GM18526 (cell line): ENCODE measurements around the gene GSTCD.
A peak's percentile ranks its signal among the peaks of the same experiment; 100 is the strongest.

Source experiments
- POLR2A ChIP-seq: IDR thresholded peaks from 3 replicates; pipeline ENCODE4 v1.6.1; 2011; ENCODE audit not compliant: insufficient read length; ENCODE audit errors: extremely low read depth

The GSTCD gene, protein sequence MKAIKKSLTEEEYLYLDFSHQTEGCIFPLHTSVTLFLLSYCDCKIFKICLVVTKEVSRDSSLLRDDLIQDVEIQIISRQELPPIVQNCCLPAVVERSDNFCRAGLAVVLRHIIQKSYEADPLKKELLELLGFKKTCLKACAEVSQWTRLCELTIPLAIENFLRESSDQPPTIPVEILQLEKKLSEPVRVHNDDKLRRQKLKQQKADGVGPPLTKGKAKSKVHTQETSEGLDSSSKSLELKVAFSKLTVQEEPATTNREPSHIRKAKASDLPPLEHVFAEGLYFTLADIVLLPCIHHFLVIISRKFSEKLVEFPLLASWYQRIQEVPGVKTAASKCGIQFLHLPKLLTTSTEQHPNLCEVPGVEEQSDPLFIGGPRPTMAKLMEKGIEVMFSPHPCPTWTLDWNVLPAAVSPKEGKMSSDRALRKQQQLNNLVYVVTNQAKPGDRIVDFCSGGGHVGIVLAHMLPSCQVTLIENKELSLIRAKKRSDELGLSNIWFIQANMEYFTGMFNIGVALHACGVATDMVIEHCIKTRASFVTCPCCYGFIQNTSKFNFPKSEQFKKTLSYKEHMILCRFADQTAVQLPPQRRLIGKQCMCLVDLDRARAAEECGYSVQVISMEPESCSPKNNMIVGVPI

DNA sequence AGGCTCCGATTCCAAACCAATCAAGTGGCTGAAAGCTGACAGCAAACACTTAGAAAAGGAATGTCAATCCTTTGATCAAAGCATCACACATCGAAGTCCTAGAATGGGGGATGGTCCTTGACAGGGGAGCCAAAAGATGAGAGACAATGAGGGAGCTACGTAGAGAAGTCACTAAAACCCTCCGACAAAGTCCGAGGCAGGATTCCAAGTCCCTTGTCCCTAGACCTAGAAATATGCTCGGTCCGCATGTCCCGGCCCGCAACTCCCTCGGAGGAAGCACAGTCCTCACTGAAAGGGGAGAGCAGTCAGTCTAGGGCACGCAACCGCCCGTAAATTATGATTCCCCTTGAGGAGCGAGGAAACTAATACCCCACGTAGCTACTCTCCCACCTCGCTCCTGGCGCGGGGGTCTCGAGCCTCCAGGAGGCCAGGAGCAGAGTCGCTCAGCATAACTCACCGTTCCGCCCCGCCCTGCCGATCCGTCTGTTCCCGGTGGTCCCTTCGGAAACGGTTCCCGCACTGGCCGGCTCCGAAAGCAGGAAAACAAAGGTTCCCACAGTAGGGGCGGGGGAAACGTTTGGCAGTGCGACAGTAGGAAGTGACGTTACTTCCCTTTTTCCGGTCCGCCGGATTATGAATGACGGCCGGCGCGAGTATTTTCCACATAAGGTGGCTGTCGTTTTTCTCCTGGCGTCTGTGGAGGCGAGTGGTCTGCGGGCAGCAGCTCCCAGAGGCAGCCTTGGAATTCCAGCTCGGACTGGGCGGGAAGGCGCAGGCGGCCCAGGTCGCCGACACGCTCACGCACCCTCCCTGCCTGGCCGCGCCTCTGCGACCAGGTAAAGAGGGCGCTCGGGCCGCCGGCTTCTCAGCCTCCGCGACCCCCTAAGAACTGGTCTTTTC, at the start of gene GSTCD, which contains the start of gene INTS12:
TSS of gene GSTCD (plus strand) at position 604 of the 900 bp plus-strand sequence. CDS start 8,830 bp downstream, outside the sequence.
TSS of gene INTS12 (minus strand) at position 509 of the 900 bp plus-strand sequence. CDS start 8,684 bp downstream, outside the sequence.
- TF ChIP-seq POLR2A = peak; percentile 87

DNA sequence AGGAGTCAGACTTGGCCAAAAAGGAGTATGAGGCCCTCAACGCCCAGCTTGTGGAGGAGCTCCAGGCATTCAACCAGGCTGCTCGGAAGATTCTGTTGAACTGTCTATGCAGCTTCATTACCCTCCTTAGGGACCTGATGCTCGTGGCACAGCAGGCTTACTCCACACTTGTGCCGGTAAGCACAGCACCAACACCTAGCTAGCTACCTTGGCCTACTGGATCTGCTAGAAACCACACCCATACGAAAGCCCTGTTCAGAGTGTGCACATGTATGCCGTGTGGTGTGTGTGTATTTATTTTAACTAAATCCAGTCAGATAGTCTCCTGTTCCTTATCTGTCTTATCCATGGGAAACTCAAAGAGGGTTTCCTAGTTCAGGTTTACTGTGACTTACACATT, 49.4 kb upstream of the GSTCD start:
- TF ChIP-seq POLR2A = no peak

DNA sequence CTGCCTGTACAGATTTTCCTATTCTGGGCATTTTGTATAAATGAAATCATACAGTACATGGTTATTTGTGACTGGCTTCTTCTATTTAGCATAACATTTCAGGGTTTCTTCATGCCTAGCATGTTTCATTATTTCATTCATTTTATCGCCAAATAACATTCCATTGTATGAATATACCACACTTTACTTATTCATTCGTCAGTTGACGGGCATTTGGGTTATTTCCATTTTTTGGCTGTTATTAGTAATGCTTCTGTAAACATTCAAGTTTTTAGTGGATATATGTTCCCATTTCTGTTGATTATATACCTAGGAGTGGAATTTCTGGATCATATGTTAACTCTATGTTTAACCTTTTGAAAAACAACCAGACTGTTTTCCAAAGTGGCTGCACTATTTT, 47.6 kb upstream of the GSTCD start:
- no peak for TF ChIP-seq POLR2A

DNA sequence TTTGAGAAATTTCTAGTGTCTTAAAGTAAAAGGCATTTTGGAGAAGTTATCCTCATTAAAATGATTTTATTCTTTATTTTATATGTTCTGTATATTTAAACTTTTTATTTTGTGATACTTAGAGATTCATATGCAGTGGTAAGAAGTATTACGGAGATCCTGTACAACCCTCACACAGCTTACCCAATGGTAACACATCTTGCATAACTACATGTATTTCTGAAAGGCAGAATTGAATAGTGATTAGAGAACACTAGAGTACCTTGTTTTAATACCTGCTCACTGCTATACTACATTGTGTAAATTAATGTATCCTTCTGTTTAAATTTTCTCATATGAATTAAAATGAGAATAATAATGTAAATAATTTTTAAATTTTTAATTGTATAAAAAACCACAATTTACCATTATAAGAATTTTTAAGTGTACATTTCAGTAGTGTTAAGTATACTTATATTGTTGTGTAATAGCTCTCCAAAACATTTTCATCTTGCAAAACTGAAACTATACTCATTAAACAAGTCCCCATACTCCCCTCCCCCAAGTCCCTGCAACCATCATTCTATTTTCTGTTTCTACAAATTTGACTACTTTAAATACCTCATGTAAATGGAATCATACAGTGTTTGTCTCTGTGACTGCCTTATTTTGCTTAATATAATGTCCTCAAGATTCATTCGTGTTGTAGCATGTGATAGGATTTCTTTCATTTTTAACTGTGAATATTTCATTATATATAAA, 45.5 kb upstream of the GSTCD start:
- no peak for TF ChIP-seq POLR2A

DNA sequence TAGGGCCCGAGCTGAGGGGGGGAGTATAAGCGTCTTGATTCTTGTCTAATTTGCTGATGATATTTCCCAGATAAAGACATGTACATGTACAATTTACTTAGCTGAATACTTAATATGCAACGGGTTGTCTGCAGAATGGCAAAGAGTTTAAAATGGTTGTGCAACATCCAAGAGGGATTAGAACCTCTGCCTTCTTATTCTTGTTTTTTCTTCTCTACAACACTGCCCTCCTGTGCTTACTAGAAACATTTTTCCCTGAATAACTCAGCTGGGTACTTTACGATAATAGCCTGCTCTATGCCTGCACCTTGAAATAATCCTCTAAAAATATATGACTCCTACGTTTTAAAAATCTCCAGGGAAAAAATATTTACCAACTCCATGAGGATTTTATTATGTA, 41.9 kb upstream of the GSTCD start:
- TF ChIP-seq POLR2A = no peak

DNA sequence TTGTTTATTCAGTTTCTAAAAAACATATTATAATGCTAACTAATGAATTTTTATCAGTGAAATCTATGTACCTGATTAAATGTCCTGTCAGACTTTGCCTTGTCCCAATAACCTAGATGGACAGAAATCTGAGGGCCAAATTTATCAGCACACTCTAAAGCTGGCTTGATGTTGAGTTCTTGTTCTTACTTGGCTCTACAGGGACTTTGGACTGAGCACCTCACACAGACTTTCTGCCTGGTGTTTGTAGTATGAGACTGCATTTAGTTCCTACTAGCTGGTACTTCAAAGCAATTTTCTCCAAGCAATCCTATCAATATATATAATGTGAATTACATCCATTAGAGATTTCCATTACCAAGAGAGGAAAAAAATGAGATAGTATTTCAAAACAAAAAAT, 37.9 kb upstream of the GSTCD start:
- no peak for TF ChIP-seq POLR2A

DNA sequence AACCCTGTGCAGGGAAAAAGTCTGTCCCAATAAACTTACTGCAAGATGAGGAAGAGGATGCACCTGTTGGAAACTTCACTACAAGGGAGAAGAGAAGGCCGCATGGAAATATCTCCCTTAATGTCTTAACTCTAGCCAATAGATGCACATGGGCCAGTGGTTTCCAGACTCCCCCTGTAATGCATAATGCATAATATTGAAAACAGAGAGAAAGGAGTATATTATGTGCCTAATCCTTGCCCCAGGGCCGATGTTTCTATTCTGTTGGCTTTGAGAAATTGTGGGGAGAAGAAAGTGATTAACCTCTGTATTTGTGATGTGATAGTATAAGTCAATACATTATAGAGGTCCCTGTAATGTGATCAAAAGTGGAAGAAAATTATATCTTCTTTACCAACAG, 37.3 kb upstream of the GSTCD start:
- TF ChIP-seq POLR2A = no peak

DNA sequence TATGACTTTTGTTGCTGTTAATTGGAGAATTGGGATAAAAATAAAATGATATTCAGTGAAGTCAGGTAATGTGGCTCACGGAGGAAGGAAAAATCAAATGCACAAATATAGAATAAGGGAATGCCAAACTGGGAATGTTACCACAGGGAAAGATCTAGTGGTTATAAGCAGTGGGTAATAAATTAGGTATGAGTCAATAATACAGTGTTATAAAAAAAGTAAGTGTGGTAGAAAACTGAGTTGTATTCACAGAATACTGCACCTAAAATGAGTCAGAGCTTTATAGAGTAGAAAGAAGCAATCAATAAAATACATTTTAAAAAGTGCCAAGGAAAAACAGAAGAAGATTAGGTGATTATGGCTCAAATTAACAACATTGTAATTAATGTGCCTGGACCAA, 34.6 kb upstream of the GSTCD start:
- no peak for TF ChIP-seq POLR2A

DNA sequence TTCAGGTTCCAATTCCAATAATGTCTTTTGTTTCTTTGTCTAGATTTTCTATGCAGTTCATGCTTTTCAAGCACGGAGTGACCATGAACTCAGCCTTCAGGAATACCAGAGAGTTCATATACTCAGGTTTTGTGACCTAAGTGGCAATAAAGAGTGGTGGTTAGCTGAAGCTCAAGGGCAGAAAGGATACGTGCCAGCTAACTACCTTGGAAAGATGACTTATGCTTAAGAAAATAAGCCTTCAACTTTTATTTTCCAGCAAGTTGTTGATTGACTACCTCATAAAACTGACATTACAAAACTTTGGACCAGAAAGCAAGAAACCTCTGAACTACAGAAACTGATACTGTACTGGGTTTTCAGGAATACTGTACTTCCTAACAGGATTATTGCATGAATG, 30.9 kb upstream of the GSTCD start:
- no peak for TF ChIP-seq POLR2A

DNA sequence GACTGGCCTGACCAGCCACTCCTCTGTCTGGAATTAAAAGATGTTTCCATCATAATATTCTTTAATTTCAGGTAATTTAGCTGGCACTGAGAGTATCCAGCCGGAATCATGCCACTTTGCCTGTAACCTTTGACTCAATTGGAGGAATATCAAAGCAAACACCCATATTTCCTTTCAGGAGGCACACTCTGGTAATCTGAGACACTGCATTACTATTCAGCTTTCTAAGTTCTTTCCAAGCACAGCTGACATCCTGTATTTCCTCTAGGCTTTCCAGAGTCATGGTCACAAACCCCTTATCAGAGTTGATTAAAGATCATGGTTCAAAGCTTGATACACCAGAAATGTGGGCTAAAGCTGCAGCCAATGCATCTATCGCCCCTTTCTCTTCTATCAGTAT, 29.4 kb upstream of the GSTCD start:
- no peak for TF ChIP-seq POLR2A

DNA sequence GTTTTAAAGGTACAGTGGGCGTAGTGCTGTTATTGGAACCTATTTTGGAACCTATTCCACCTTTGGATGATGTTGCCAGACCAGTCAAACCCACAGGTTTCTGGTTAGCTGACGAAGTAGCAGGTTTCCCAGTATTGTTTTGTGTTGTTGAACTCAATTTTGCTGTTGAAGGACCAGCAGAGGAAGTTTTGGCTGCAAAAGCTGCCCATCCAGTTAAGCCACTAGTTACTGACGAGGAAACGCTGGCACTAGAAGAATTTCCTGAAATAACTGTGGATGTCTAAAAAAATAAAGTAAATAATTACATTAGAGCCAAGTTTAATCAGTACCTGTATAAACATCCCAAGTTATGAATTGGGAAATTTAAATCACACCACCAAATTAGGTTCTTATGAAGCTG, 25.5 kb upstream of the GSTCD start:
- no peak for TF ChIP-seq POLR2A

DNA sequence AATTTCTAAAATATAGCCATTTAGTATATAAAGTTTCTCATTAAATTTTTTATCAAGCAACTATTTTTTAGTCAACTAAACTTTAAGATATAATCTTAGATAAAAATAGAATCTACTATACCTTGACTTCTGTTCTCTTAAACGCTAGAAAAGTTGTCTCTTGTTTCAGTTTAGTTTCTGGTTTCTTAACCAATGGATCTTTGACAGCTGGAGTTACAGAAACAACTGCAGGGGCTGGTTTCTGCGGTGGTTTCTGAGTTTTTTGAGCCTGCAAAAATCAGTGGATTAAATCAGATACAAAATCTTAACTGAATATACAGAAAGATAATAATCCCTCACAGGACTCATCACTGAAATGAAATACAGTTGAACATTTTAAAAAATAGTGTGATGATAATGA, 22.0 kb upstream of the GSTCD start:
- TF ChIP-seq POLR2A = no peak

DNA sequence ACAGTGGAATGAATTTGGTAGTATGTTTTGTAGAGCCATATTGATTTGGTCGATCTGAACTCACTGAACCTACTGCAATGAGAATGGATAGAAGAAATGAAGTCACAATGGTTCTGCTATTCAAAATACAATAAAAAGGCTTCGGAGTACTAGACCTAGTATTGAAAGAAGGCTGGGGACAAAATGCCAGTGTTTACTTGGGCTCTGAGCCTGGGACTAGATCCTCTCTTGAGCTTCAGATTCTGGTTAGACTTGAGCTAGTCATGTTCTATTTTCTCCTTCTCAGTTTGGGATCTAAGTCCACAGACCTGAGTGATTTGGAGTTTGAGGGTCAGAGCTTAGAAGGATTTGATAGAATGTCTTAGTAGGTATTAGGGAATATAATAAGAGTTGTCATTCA, 10.0 kb upstream of the GSTCD start:
- TF ChIP-seq POLR2A = no peak

DNA sequence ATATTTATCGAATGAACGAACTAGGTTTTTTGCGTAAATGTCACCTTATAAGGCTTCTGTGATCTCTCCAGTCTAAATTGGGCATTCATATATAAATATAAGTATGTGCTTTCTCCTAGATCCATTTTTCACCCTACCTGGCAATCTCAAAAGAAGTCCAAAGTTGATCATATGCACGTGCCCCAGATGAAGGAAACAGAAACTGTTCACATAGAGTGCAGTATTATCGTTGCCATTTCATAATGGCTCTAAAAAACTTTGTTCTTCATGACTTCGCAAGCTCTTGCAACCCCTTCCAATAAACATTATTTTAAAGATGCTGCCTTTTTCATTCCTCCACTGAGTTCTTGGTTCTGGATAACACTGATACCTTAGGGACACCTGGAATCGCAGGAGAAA, 803 bp upstream of the GSTCD start:
- no peak for TF ChIP-seq POLR2A

DNA sequence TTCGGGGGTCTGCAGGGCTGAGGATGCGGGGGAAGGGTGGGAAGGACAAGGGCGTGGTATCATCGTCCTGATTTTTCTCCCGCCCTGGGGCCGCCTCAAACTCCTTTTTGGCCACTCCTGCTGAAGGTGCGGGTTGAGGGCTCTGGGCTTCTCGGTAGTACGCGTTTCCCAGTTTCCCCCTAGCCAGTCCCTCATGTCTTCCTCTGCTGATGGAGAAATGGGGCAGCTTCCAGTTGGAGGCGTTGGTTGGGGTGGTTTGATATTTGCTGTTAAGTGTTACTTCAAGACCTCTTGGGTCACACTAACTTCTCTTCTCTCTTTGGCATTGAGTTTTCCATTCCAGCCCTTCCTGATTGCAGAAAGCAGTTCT, 482 bp downstream of the GSTCD start:
- TF ChIP-seq POLR2A = no peak

DNA sequence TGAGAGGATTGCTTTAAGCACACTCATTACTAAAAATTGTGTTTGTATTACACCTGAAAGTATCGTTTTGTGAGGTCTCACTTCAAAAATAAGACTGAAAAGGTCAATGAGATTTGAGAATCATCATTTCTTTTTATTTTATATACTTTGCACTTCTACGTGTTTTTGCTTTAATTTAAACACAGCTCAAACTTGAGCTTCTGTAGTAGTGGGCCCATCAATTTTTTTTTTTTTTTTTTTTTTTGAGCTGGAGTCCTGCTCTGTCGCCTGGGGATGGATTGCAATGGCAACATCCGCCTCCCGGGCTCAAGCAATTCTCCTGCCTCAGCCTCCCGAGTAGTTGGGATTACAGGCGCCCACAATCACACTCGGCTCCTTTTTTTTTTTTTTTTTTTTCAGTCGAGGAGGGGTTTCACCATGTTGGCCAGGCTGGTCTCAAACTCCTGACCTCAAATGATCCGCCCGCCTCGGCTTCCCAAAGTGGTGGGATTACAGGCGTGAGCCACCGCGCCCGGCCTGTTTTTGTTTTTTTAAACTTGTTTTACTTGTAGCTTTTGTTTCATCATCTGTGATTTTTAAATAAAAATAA, 1.5 kb downstream of the GSTCD start:
- TF ChIP-seq POLR2A = no peak
